HEK293 (cell line): ENCODE measurements around the gene SP2.

Source experiments
- CTCF ChIA-PET: fragments of 350-600 bp; formaldehyde crosslinking; extraction: SDS; loops from one replicate; lab custom pipeline; 2021; ENCODE audit warnings: antibody characterized with exemption; lab: Yijun Ruan, JAX
- POLR2A ChIA-PET: fragments of 300-600 bp; formaldehyde crosslinking; extraction: SDS; loops from one replicate; lab custom pipeline; 2020; ENCODE audit warnings: antibody characterized with exemption, inconsistent platforms; lab: Yijun Ruan, JAX
- H3K27ac ChIP-seq: fragments of 200-500 bp; sonication (Bioruptor generic); 2 replicates; pipeline ENCODE4 v1.5.1; 2014; ENCODE audit warnings: low read depth, low read length, control low read depth, inconsistent platforms; ENCODE audit errors: extremely low read depth
- H3K36me3 ChIP-seq, 2 experiments: fragments of 200-500 bp in 1 of 2; sonication (Bioruptor generic) in 1 of 2; 1 replicate in 1 of 2; 2 replicates in 1 of 2; pipeline ENCODE4 v1.5.1; 2014 to 2017; ENCODE audit warnings: inconsistent platforms in 2 of 2, low read length in 2 of 2; ENCODE audit not compliant: control insufficient read depth in 2 of 2, insufficient read depth in 1 of 2
- H3K4me1 ChIP-seq: fragments of 200-500 bp; sonication (Bioruptor generic); 2 replicates; pipeline ENCODE4 v1.5.1; 2014; ENCODE audit warnings: mild to moderate bottlenecking, low read length, inconsistent platforms; ENCODE audit not compliant: control insufficient read depth, insufficient read depth
- H3K4me3 ChIP-seq: 2 replicates; pipeline ENCODE4 v1.5.1; 2011; ENCODE audit warnings: low read depth, mild to moderate bottlenecking, control low read depth, low read length, moderate library complexity
- H3K9me3 ChIP-seq: fragments of 200-500 bp; sonication (Bioruptor generic); 2 replicates; pipeline ENCODE4 v1.5.1; 2014; ENCODE audit warnings: low read depth, low read length, inconsistent platforms; ENCODE audit not compliant: control insufficient read depth, insufficient read depth
- BCL11B ChIP-seq: fragments of 450-650 bp; formaldehyde crosslinking; IDR thresholded peaks from 2 replicates; pipeline ENCODE4 v1.5.1; 2016; ENCODE audit warnings: low read depth, missing biosample characterization, missing genetic modification characterization
- KLF8 ChIP-seq: fragments of 450-650 bp; formaldehyde crosslinking; IDR thresholded peaks from 2 replicates; pipeline ENCODE4 v1.5.1; 2016; ENCODE audit warnings: missing biosample characterization, missing genetic modification characterization
- OVOL3 ChIP-seq: fragments of 450-650 bp; formaldehyde crosslinking; IDR thresholded peaks from 2 replicates; pipeline ENCODE4 v1.5.1; 2016; ENCODE audit warnings: missing biosample characterization, missing genetic modification characterization
- REPIN1 ChIP-seq: fragments of 450-650 bp; formaldehyde crosslinking; IDR thresholded peaks from 2 replicates; pipeline ENCODE4 v1.5.1; 2017; ENCODE audit warnings: missing biosample characterization, missing genetic modification characterization, low read depth
- TRIM28 ChIP-seq: IDR thresholded peaks from 2 replicates; pipeline ENCODE4 v1.6.1; 2011; ENCODE audit warnings: low read length, control low read depth, borderline replicate concordance
- ZBTB1 ChIP-seq: fragments of 450-650 bp; formaldehyde crosslinking; IDR thresholded peaks from 2 replicates; pipeline ENCODE4 v1.5.1; 2016; ENCODE audit warnings: missing biosample characterization, missing genetic modification characterization
- ZFP3 ChIP-seq: fragments of 450-650 bp; formaldehyde crosslinking; IDR thresholded peaks from 2 replicates; pipeline ENCODE4 v1.5.1; 2016; ENCODE audit warnings: low read depth, missing biosample characterization, missing genetic modification characterization
- ZIC2 ChIP-seq: fragments of 450-650 bp; formaldehyde crosslinking; IDR thresholded peaks from 2 replicates; pipeline ENCODE4 v1.5.1; 2016; ENCODE audit warnings: missing biosample characterization, missing genetic modification characterization
- ZNF146 ChIP-seq: fragments of 450-650 bp; formaldehyde crosslinking; IDR thresholded peaks from 2 replicates; pipeline ENCODE4 v1.5.1; 2016; ENCODE audit warnings: missing biosample characterization, missing genetic modification characterization
- ZNF214 ChIP-seq: fragments of 450-650 bp; formaldehyde crosslinking; IDR thresholded peaks from 2 replicates; pipeline ENCODE4 v1.5.1; 2017; ENCODE audit warnings: missing biosample characterization, mild to moderate bottlenecking, missing genetic modification characterization, borderline replicate concordance
- ZNF266 ChIP-seq: fragments of 450-650 bp; formaldehyde crosslinking; IDR thresholded peaks from 2 replicates; pipeline ENCODE4 v1.5.1; 2016; ENCODE audit warnings: missing biosample characterization, missing genetic modification characterization, low read depth
- ZNF292 ChIP-seq: fragments of 450-650 bp; formaldehyde crosslinking; IDR thresholded peaks from 2 replicates; pipeline ENCODE4 v1.5.1; 2016; ENCODE audit warnings: low read depth, missing biosample characterization, missing genetic modification characterization, borderline replicate concordance
- ZNF341 ChIP-seq: fragments of 450-650 bp; formaldehyde crosslinking; IDR thresholded peaks from 2 replicates; pipeline ENCODE4; 2016; ENCODE audit warnings: low read depth, missing biosample characterization, missing genetic modification characterization
- ZNF521 ChIP-seq: fragments of 450-650 bp; formaldehyde crosslinking; IDR thresholded peaks from 2 replicates; pipeline ENCODE4 v1.5.1; 2017; ENCODE audit warnings: missing biosample characterization, mild to moderate bottlenecking, missing genetic modification characterization
- ZNF561 ChIP-seq: fragments of 450-650 bp; IDR thresholded peaks from 2 replicates; pipeline ENCODE4 v1.5.1; 2018; ENCODE audit warnings: missing biosample characterization, missing genetic modification characterization, borderline replicate concordance
- ZNF585B ChIP-seq: fragments of 450-650 bp; formaldehyde crosslinking; IDR thresholded peaks from 2 replicates; pipeline ENCODE4 v1.5.1; 2016; ENCODE audit warnings: missing biosample characterization, missing genetic modification characterization
- ZNF670 ChIP-seq: fragments of 450-650 bp; formaldehyde crosslinking; IDR thresholded peaks from 2 replicates; pipeline ENCODE4 v1.5.1; 2016; ENCODE audit warnings: missing biosample characterization, missing genetic modification characterization, low read depth
- ZNF785 ChIP-seq: fragments of 450-650 bp; formaldehyde crosslinking; IDR thresholded peaks from 2 replicates; pipeline ENCODE4 v1.5.1; 2016; ENCODE audit warnings: missing biosample characterization, missing genetic modification characterization
- ZSCAN23 ChIP-seq: fragments of 450-650 bp; formaldehyde crosslinking; IDR thresholded peaks from 2 replicates; pipeline ENCODE4 v1.5.1; 2016; ENCODE audit warnings: missing biosample characterization, missing genetic modification characterization
- TF ChIP-seq, protein P1 (sequence below): fragments of 450-650 bp; formaldehyde crosslinking; IDR thresholded peaks from 2 replicates; pipeline ENCODE4 v1.5.1; 2017; ENCODE audit warnings: missing biosample characterization, missing genetic modification characterization
- TF ChIP-seq, protein P2 (sequence below): fragments of 450-650 bp; formaldehyde crosslinking; IDR thresholded peaks from 2 replicates; pipeline ENCODE4 v1.5.1; 2016; ENCODE audit warnings: missing biosample characterization, missing genetic modification characterization
- TF ChIP-seq, protein P3 (sequence below): fragments of 450-650 bp; formaldehyde crosslinking; IDR thresholded peaks from 2 replicates; pipeline ENCODE4 v1.5.1; 2016; ENCODE audit warnings: missing biosample characterization, missing genetic modification characterization
- TF ChIP-seq, protein P4 (sequence below): fragments of 450-650 bp; formaldehyde crosslinking; IDR thresholded peaks from 2 replicates; pipeline ENCODE4 v1.5.1; 2016; ENCODE audit warnings: missing biosample characterization, missing genetic modification characterization, borderline replicate concordance
- TF ChIP-seq, protein P5 (sequence below): fragments of 450-650 bp; formaldehyde crosslinking; IDR thresholded peaks from 2 replicates; pipeline ENCODE4 v1.5.1; 2016; ENCODE audit warnings: missing biosample characterization, missing genetic modification characterization
- TF ChIP-seq, protein P6 (sequence below): fragments of 450-650 bp; formaldehyde crosslinking; IDR thresholded peaks from 2 replicates; pipeline ENCODE4; 2016; ENCODE audit warnings: missing biosample characterization, missing genetic modification characterization

Gene SP2

DNA sequence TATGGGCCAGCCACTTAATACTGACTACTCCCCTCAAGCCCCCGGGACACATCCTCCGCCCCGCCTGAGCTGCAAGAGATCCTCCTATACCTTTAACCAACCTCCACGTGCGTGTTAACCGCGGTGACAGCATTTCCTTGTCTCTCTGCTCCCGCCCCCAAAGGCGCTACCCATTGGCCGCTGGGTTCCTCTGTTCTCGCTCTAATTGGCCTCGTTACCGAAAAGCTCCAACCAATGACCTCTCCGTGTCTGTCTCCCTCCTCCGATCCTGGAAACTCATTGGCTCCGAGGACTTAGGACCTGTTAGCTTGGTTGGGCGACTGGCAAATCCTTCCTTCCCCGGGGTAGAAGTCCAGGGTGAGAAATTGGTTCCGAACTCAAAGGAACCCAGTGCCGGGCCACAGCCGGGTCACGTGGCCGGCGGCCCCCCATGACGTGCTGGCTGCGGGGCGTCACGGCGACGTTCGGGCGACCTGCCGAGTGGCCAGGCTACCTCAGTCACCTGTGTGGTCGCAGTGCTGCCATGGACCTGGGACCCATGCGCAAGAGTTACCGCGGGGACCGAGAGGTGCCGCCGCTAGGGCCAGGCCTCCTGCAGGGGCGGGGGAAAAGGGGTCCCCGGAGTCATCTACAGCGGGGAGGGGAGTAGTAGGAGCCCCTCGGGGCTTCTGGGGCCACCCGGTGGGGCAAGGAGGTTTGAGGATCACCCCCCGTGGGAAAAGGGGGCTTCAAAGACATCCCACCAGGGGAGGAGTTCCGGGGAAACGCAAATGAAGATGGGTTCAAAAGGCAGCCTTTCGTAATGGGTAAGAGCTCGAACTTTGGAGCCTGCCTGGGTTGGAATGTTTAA is 45.4 kb downstream of the SP2 start, which contains the start of gene PNPO:
Gene PNPO (plus strand): TSS at position 326 of the 850 bp plus-strand sequence. CDS start 105 bp downstream, at position 431.
- ChIA-PET CTCF (interaction anchor here (0.5 to 22.4 kb wide), 16 partner anchors 9 to 1929 kb away, joined by 3 to 592 read pairs (median 4); partner anchors contain the start of genes CDK5RAP3, PRR15L and SCRN2), POLR2A (interaction anchor here (0.6 to 3.8 kb wide), 25 partner anchors 9 to 291 kb away, joined by 3 to 37 read pairs (median 5); partner anchors contain the start of genes CDK5RAP3, LRRC46, MRPL10 and NFE2L1)
- H3K36me3 ChIP-seq = peaks cover 0 to 34% of the 10 kb centered on the region in 2 experiments; a peak in 1 of 3 replicates
- no peaks in the 10 kb centered on the region for H3K9me3 ChIP-seq
- H3K4me1 ChIP-seq = no peaks in the 10 kb centered on the region
- H3K27ac ChIP-seq = peak within 1 kb of the TSS; percentile 61; the same call in 1 of the 2 replicates
- H3K4me3 ChIP-seq = peak within 1 kb of the TSS; percentile 79
- TF ChIP-seq, protein P1, sequence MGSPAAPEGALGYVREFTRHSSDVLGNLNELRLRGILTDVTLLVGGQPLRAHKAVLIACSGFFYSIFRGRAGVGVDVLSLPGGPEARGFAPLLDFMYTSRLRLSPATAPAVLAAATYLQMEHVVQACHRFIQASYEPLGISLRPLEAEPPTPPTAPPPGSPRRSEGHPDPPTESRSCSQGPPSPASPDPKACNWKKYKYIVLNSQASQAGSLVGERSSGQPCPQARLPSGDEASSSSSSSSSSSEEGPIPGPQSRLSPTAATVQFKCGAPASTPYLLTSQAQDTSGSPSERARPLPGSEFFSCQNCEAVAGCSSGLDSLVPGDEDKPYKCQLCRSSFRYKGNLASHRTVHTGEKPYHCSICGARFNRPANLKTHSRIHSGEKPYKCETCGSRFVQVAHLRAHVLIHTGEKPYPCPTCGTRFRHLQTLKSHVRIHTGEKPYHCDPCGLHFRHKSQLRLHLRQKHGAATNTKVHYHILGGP (tag by site-specific recombination) = no peak
- TF ChIP-seq, protein P2, sequence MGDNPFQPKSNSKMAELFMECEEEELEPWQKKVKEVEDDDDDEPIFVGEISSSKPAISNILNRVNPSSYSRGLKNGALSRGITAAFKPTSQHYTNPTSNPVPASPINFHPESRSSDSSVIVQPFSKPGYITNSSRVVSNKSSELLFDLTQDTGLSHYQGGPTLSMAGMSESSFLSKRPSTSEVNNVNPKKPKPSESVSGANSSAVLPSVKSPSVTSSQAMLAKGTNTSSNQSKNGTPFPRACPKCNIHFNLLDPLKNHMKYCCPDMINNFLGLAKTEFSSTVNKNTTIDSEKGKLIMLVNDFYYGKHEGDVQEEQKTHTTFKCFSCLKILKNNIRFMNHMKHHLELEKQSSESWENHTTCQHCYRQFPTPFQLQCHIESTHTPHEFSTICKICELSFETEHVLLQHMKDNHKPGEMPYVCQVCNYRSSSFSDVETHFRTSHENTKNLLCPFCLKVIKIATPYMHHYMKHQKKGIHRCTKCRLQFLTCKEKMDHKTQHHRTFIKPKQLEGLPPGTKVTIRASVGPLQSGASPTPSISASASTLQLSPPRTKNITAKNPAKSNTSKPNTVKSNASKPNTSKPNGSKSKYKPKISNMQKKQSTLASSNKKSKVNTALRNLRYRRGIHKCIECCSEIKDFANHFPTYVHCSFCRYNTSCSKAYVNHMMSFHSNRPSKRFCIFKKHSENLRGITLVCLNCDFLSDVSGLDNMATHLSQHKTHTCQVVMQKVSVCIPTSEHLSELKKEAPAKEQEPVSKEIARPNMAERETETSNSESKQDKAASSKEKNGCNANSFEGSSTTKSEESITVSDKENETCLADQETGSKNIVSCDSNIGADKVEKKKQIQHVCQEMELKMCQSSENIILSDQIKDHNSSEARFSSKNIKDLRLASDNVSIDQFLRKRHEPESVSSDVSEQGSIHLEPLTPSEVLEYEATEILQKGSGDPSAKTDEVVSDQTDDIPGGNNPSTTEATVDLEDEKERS (tag by site-specific recombination) = no peak
- peak; percentile 87 for TF ChIP-seq BCL11B (tag by site-specific recombination)
- TF ChIP-seq ZNF670 (tag by site-specific recombination) = no peak
- TF ChIP-seq, protein P3, sequence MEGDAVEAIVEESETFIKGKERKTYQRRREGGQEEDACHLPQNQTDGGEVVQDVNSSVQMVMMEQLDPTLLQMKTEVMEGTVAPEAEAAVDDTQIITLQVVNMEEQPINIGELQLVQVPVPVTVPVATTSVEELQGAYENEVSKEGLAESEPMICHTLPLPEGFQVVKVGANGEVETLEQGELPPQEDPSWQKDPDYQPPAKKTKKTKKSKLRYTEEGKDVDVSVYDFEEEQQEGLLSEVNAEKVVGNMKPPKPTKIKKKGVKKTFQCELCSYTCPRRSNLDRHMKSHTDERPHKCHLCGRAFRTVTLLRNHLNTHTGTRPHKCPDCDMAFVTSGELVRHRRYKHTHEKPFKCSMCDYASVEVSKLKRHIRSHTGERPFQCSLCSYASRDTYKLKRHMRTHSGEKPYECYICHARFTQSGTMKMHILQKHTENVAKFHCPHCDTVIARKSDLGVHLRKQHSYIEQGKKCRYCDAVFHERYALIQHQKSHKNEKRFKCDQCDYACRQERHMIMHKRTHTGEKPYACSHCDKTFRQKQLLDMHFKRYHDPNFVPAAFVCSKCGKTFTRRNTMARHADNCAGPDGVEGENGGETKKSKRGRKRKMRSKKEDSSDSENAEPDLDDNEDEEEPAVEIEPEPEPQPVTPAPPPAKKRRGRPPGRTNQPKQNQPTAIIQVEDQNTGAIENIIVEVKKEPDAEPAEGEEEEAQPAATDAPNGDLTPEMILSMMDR (tag by site-specific recombination) = peak; percentile 64; the same call in 1 of the 2 replicates
- no peak for TF ChIP-seq ZNF785
- TF ChIP-seq, protein P4, sequence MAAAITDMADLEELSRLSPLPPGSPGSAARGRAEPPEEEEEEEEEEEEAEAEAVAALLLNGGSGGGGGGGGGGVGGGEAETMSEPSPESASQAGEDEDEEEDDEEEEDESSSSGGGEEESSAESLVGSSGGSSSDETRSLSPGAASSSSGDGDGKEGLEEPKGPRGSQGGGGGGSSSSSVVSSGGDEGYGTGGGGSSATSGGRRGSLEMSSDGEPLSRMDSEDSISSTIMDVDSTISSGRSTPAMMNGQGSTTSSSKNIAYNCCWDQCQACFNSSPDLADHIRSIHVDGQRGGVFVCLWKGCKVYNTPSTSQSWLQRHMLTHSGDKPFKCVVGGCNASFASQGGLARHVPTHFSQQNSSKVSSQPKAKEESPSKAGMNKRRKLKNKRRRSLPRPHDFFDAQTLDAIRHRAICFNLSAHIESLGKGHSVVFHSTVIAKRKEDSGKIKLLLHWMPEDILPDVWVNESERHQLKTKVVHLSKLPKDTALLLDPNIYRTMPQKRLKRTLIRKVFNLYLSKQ (tag by site-specific recombination) = no peak
- no peak for TF ChIP-seq ZFP3
- peak; percentile 67; the same call in 1 of the 2 replicates for TF ChIP-seq ZNF561 (tag by site-specific recombination)
- no peak for TF ChIP-seq OVOL3 (tag by site-specific recombination)
- TF ChIP-seq ZNF585B (tag by site-specific recombination) = no peak
- peak; percentile 90 for TF ChIP-seq ZIC2 (tag by site-specific recombination)
- TF ChIP-seq ZNF341 (tag by site-specific recombination) = no peak
- peak; percentile 23; the same call in 1 of the 2 replicates for TF ChIP-seq KLF8 (tag by site-specific recombination)
- no peak for TF ChIP-seq ZBTB1 (tag by site-specific recombination)
- TF ChIP-seq ZNF266 (tag by site-specific recombination) = peak; percentile 60; the same call in 1 of the 2 replicates
- TF ChIP-seq, protein P5, sequence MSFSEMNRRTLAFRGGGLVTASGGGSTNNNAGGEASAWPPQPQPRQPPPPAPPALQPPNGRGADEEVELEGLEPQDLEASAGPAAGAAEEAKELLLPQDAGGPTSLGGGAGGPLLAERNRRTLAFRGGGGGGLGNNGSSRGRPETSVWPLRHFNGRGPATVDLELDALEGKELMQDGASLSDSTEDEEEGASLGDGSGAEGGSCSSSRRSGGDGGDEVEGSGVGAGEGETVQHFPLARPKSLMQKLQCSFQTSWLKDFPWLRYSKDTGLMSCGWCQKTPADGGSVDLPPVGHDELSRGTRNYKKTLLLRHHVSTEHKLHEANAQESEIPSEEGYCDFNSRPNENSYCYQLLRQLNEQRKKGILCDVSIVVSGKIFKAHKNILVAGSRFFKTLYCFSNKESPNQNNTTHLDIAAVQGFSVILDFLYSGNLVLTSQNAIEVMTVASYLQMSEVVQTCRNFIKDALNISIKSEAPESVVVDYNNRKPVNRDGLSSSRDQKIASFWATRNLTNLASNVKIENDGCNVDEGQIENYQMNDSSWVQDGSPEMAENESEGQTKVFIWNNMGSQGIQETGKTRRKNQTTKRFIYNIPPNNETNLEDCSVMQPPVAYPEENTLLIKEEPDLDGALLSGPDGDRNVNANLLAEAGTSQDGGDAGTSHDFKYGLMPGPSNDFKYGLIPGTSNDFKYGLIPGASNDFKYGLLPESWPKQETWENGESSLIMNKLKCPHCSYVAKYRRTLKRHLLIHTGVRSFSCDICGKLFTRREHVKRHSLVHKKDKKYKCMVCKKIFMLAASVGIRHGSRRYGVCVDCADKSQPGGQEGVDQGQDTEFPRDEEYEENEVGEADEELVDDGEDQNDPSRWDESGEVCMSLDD (tag by site-specific recombination) = peak; percentile 88
- TF ChIP-seq TRIM28 = peak; percentile 81; the same call in 1 of the 2 replicates
- no peak for TF ChIP-seq ZNF521 (tag by site-specific recombination)
- no peak for TF ChIP-seq ZNF146 (tag by site-specific recombination)
- no peak for TF ChIP-seq ZNF214
- TF ChIP-seq ZSCAN23 (tag by site-specific recombination) = no peak
- no peak for TF ChIP-seq ZNF292 (tag by site-specific recombination)
- TF ChIP-seq, protein P6, sequence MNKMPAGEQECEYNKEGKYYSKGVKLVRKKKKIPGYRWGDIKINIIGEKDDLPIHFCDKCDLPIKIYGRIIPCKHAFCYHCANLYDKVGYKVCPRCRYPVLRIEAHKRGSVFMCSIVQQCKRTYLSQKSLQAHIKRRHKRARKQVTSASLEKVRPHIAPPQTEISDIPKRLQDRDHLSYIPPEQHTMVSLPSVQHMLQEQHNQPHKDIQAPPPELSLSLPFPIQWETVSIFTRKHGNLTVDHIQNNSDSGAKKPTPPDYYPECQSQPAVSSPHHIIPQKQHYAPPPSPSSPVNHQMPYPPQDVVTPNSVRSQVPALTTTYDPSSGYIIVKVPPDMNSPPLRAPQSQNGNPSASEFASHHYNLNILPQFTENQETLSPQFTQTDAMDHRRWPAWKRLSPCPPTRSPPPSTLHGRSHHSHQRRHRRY (tag by site-specific recombination) = no peak
- TF ChIP-seq REPIN1 = no peak
